ENCODE results near the gene DCAF5.

DNA sequence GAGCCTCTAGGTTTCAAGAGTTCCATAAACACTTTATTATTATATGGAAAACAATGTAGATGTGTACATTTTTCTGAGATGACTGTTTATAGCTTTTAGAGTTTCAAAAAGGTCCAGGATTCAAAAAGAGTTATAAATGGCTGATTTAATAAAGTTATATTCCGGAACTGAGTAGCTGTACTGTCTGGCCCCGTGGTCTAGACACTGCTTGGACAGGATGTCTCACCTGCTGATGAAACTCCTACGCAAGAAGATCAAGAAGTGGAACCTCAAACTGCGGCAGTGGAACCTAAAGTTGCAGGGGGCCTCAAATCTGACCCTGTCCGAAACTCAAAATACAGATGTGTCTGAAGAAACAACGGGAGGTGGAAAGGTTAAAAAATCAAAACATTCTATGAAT is 69.7 kb downstream of the DCAF5 start:
- TF ChIP-seq GATA2 (IDR thresholded peaks at IDR 0.05; ENCODE audit: low read depth, low read length) (no peak), GATA3 (IDR thresholded peaks at IDR 0.05; ENCODE audit: low read depth, low read length) (no peak)
